Fibroblast of gingiva (primary cell): ENCODE data around the gene ETNK1.
"Not testable (repeated sequence)": the region's sequence is repeated elsewhere in the genome, so short reads cannot be mapped to it uniquely, and the experiment has no call there.

Source experiments
- DNase-seq: peaks from one replicate; pipeline ENCODE4 v3.0.0-alpha.2; 2011; ENCODE audit warnings: low read depth

Gene ETNK1

GRCh38 chr12:22687361-22688076, 62.5 kb downstream of the ETNK1 start:
- peak; percentile 54 for DNase-seq

- no peak for DNase-seq
Observed at GRCh38 chr12:22689876-22690275, 64.9 kb downstream of the ETNK1 start.

DNA sequence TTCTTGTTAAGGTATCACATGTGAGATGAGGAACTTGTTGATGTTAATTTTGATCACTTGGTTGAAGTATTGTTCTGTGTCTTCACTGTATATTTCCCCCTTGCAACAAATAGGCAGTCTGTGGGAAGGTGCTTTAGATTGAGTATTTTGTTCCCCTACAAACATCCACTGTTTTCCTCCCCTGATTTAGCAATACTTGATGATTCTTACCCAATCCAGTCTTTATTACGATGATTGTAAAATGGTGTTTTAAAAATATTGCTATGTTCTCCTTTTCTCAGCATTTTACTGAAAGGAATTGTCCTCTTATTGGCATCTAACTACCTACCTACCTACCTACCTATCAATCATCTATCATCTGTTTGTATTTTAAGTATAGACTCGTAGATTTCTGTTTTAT, 66.3 kb downstream of the ETNK1 start:
- DNase-seq, result no peak

GRCh38 chr12:22692467-22692866, 67.5 kb downstream of the ETNK1 start:
- not testable (repeated sequence) for DNase-seq

DNA sequence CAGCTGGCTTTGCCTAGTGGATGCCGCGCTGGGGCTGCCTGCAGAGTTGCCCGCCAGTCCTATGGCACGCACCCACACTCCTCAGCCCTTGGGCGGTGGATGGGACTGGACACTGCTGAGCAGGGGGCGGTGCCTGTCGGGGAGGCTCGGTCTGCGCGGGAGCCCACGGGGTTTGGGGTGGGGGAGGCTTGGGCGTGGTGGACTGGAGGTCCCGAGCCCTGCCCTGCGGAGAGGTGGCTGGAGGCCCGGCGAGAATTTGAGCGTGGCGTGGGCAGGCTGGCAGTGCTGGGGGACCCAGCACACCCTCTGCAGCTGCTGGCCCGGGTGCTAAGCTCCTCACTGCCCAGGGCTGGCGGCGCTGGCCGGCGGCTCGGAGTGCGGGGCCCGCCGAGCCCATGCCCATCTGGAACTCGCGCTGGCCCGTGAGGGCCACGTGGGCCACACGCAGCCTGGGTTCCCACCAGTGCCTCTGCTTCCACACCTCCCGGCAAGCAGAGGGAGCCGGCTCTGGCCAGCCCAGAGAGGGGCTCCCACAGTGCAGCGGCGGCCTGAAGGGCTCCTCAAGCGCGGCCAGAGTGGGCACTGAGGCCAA, 68.1 kb downstream of the ETNK1 start:
- DNase-seq, result no peak

DNA sequence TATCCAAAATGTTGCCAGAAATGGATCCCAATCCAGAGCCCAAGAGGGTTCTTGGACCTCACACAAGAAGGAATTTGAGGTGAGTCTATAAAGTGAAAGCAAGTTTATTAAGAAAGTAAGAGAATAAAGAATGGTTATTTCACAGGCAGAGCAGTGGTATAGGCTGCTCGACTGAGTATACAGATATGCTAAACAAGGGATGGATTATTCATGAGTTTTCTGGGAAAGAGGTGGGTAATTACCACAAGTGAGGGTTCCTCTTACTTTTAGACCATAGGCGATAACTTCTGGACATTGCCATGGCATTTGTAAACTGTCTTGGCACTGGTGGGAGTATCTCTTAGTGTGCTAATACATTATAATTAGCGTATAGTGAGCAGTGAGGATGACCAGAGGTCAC, 73.6 kb downstream of the ETNK1 start:
- no peak for DNase-seq

DNA sequence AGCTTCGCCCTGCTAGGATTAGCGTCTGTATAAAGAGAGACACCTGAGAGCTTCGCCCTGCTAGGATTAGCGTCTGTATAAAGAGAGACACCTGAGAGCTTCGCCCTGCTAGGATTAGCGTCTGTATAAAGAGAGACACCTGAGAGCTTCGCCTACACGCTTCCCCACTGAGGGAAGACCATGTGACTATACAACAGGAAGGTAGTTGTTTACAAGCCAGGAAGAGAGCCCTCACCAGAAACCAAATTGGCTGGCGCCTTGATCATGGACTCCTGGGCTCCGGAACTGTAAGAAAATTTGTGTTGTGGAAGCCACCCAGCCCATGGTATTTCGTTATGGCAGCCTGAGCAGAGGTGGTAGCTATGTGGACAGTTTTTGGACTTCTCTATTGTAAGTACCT, 74.7 kb downstream of the ETNK1 start:
- DNase-seq, result not testable (repeated sequence)

- no peak for DNase-seq
Observed at GRCh38 chr12:22700106-22700505, 75.1 kb downstream of the ETNK1 start.

DNA sequence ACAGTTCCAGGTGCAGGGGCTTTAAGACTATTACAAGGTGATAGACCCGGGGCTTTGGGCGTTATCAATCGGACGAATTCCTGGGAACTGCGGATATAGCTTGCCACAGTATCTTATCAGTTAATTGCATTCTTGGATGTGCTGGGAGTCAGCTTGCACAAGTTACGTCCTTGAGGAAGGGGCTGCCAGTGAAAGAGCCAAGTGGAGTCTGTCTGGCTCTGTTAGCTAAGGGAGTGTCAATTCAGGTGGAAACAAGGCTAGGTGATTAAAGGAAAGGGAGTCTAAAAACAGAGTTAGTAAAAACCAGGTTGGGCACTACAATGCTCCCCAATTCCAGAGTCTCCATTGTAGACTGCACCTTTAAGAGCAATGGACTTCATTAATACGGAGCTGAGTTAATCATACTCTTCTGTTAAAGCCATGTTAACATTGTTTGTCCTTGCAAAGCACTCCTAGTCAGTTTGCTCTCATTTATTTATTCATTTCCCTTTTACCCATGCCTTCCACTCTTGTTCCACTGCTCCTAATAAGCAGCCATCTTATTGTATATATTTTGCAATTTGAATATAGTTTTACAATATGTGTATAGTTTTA, 76.3 kb downstream of the ETNK1 start:
- DNase-seq, result not testable (repeated sequence)

- DNase-seq, result peak; percentile 46
Observed at GRCh38 chr12:22702690-22703089, 77.7 kb downstream of the ETNK1 start.

DNA sequence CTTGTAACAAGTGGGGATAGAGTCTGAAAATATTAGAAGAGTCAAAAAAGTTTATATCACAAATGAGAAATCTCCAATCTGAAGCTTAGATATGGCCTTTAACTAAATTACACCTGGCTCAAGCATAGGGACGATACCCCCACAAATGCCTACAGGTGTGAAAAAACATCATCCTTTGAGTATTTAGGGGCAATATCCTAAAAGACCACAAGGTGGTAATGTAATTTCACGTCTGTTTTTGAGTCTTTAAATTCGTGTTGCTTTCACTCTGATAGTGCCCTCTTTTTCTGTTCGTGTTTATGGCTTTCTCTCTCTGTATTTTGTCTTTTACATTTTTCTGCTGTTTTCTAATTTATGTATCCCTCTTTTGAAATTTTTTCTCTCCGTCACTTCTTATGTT, 84.3 kb downstream of the ETNK1 start:
- peak; percentile 16 for DNase-seq

DNA sequence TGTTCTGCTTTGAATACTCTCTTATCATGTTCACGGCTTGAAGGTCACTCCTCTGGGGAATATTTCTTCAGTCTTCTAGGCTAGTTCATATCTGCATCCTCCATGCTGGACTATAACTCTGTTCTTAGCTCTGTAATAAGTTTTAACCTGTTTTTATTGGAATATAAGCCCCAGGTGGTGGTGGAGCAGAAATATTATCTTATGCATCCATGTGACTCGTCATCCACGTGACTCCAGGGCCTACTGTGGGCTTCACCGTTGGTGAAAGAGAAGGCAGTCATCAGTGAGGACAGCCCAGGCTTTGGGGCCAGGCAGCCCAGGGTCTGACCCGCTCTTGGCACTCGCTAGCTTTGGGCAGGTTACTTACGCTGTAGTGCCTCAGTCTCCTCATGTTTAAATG, 87.1 kb downstream of the ETNK1 start:
- no peak for DNase-seq

GRCh38 chr12:22715254-22715653, 90.3 kb downstream of the ETNK1 start:
- no peak for DNase-seq

- no peak for DNase-seq
Observed at GRCh38 chr12:22719745-22720144, 94.8 kb downstream of the ETNK1 start.

DNA sequence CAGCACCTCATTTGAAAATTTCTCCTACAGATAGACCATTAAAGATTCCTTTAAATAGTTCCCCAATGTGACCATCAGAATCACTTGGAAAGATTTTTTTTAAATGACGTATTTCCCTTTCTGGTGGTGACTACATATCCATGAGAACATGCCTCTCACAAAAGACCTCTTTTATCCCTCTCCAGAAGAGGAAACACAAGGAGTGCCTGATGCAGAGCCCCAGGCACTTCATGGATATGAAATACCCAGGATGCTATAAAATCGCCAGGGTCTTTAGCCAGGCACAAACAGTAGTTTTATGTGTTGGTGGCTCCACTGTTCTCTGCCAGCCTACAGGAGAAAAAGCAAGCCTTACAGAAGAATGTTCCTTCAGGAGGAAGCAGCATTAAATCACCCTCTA, 97.1 kb downstream of the ETNK1 start:
- DNase-seq, result no peak

- DNase-seq, result no peak
Observed at GRCh38 chr12:22722779-22723178, 97.8 kb downstream of the ETNK1 start.

GRCh38 chr12:22728987-22729386, 104.0 kb downstream of the ETNK1 start:
- no peak for DNase-seq

DNA sequence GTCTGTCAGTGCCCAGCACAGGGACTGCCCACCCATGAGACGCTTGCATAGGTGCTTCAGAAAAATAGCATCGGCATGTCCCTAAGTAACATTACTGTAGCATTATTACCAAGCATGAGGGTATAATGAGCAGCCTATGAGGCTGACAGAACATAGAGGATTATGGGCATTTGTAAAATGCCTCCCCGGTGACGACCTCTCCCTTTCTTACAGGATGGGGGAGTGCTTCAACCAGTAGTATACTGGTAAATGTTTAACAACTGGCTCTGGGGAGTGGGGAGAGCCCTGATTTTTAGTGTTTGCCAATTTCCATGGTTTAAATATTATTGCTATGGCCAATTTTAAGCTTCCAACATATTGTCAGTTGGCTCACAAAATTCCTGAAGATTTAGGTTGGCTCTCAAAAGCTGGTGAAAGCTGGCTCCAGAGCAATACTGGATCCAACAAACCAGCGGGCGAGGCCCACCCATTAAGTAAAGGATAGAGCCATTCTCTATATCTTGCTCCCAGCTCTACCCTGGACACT, 104.5 kb downstream of the ETNK1 start:
- DNase-seq, result no peak

DNA sequence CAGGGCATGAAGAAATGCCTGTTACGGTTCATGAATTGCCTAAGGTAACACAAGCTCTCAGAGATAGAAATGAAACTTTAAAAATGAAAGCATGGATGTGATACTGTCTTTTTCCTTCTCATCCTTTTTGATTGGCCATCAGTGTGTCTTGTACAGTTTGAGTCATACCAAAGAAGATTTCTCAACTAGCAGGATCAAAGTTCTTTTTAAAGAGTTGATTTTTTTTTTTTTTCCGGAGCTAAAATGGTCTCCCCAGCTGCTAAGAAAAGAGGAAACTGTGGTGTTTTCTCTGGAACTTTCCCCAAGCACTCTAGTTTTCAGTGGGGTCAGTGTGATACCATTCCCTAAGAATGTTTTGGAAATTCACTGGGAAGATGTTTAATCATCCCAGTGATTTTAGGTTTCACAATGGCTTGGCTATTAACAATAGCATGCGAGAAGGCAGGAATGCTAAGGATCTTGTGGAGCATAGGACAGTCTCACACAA, 105.0 kb downstream of the ETNK1 start:
- peak; percentile 78 for DNase-seq

DNA sequence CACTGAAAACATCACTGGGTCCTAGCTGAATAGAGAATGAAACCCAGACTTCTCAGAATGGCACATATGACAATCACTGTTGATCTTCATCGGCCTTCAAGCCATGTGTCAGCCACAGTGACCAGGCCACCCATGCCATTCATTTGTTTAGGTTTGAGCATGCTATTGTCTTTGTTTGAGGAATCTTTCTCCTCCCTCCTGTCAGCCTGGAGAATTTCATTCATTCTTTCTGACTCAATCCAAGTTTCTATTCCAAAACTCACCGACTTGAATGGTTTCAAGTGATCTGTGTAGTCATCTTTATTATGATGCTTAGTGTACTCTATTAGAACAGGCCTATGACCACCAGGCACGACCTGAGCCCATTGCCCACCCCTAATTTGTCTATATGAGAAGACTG, 106.3 kb downstream of the ETNK1 start:
- no peak for DNase-seq

DNA sequence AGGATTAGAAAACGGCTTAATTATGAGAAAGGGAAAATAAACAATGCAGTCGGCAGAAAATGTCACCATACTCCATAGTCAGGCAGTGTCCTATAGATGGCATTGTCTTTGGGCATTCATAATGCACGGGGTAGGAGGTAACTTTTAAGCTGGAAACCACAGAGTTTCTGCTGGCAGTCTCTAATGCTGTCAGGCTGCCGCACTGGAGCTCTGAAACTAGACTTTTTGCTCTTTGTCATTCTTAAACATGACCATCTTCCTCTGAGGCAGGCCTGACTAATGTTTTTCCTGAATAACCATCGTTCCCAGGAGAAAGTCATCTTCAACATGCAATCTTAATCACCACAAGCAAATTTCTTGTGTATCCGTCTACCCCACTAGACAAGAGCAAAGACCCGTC, 108.8 kb downstream of the ETNK1 start:
- peak; percentile 38 for DNase-seq

DNA sequence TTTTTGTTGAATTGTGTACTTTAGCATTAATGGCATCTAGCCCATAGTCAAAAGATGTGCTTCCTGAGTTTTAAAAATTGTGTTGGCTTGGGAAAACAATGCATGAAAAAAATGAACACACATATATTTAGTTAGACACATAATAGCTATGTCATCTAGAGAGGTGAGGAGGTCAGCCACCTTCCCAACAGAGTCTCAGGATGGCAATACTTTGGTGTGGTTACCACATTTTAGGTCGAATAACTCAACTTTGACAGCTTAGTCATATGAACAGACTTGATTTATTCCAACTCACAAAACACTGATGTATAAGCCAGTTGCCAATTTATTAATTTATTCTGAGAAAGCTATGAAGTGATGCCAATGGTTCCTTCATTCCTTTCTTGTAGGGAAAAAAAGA, 114.0 kb downstream of the ETNK1 start:
- DNase-seq, result peak; percentile 69
